ENCODE data around the gene KLF7.

The KLF7 gene

DNA sequence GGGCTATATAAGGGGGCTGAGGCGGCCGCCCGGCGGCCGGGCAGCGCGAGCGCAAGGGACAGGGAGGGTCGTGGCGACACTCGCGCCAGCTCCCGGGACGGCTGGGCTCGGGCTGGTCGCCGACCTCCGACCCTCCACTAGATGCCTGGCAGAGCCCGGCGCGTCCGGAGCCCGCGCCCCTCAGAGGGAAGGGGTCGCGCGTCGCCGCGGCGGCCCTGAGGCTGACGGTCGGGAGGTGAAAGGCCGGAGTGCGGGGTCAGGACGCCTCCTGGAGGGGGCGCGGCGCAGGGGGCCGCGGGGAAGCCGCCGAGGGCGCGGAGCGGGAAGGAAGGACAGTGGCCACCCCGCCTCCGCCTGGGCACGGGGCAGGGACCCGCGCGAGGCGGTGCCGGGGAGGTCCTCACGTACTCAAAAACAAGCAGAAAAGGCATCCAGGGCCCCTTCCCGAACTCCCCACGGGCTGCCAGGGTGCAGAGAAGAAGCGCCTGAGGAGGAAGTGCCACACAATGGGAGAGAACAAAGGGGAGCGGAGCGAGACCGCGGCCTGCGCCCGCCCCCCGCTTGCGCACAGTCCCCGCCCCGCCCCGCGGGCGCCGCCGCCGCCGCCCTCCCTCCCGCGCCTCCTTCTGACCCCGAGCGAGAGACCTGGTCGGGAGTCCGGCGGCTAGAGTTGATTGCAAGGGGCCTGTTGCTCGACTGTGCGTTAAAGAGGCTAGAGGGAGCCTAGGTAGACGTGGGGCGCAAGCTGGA lies 776 bp upstream of the KLF7 start:
- peak; percentile 8 to 76 for DNase-seq

DNA sequence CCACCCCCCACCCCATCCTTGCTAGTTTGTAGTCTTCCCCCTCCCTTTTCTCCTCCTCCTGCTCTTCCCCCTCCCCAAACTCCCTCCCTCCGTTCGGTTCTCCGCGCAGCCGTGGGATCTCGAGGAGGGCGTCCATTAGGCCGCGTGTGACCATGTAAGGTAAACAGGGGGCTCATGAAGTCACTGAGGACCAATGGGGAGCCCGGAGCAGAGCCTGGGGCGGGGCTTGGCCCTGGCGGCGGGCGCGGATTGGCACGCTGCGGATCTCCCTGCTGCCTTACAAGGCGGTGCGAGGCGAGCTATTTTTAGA lies 246 bp upstream of the KLF7 start:
- peak; percentile 96 to 99 for DNase-seq

DNA sequence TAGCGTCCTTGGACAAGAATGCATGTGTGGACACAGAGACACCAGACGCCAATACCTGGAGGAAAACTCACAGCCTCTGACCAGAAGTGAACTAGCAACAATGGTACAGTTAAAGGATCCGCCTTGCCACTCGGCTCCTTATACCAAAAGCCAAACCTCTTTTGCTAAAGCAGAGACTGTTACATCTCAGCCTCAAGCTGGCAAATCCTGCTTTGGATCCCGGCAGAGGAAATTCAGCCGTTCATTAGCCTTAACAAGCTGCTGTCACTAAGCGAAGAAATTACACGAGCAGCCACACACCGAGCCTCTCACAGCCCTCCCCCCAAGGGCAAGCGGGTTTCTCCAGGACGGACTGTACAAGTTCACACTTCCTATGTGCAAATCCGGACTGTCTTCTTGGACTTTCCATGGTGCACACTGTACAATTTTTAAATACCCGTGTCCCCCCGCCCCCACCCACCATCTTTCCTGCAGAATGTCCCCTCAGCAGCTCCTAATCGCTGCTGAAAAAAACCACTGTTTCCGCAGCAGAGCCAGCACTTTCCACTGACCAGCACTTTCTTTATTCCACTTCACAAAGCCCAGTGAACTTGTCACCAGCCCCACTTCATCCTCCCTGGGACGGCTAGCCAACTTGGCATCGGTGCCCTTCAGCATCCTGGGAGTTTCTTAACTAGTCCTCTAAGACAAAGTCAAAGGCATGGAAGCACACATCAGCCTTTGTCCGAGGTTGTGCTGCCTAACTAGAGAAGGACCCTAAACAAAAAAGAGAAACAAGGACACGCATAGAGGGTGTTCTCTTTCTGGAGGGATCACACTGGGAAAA lies 1.5 kb downstream of the KLF7 start:
- DNase-seq: peak in 1 of 2 experiments; percentile 74

DNA sequence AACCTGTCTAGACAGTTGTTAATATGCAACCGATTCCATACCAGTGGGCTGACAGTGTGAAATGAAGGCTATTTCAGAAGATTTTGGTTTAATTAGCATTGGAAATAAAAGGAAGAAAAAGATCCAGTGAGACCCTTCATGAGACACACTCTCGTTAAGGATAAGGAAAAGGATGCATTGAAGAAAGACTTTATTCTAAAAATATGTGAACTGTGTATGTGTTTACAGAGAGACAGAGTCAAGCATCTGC lies 2.1 kb downstream of the KLF7 start:
- DNase-seq: peak in 1 of 2 experiments; percentile 47

DNA sequence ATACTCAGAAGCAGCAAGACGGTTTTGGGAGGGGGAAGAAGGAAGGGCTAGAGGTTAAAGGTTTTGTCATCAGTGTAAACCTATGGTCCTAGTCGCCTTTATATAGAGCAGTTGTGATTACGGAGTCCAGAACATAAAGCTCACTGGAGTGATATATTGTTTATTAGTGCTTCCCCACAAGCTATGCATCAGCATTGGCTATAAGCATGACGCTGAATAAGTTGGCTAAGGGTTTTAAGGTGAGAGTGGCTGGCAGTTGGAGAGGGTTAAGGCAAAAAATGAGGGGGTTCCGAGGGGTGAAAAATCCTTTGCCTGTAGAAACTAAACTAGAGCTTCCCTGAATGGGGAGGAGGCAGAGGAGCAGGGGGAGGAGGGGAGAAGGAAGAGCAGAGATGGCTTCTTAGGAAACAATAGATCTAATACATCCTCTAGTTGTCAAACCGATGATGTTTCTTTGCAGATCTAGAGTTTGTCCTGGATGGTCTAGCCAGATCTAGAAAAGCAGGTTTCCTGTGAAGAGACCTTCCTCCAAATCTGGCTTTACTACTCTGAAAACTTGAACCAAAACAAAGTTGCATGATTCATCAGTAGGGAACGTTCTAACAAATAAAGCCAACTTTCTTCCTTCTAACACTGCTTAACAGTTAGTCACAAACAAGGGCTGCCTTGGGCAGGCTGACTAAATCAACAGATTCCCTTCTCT lies 2.5 kb downstream of the KLF7 start:
- no peak for DNase-seq

DNA sequence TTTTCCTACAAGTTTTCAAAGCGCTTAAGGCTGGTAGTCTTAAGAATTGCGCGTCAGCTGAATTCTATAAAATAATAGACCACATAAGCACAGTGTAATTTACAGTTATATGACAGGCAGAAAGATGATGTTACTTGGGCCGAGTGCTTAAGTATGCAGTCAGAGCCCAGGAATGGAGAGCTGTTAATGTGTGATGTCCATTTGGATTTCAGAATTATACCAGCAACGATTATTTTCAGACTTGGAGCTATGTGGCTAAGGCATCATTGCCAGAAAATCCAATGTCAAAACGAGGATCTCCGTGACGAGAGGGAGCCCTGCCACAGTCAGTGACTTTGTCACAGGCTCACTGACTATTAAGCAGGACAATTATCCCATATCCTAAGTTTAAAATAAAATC lies 3.4 kb downstream of the KLF7 start:
- no peak for DNase-seq

DNA sequence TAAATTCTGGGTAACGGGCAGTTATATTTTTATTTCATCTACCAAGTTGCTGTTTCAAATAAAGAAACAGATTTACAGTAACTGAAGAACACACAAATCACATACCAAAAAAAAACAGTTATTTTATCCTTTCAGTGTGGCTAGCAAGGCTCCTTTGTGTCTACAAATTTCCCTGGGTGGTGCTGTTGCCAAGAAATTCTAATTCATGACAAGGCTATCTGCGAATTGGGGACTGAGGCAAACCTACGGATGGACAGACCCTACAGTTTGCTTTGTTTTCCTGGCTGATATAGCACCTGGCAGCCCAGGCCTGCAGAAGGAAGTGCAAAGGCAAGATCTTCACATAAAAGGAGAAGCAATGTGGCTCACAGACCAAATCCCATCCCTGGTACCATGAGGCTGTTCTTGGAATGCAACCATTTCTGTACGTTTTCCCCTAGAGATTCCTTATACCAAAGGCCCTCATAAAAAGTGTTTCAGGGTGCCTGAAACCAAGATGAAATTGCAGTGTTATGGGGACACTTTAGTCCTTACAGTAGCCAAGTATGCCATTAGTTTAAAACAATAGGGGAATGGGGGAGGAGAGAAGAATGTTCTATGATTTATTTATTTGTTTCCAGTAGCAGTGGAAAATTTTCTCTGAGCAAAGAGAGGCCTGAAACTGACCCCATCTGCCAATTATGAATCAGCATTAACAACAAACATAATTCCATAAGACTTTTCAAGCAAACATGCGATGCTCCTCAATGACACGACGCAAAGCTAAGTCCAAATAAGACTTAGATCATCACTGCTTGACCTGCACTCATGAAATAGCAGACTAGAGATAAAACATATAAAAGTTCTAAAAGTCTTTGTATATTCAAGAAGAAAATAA lies 4.3 kb downstream of the KLF7 start:
- DNase-seq: peak in 1 of 2 experiments; percentile 20

DNA sequence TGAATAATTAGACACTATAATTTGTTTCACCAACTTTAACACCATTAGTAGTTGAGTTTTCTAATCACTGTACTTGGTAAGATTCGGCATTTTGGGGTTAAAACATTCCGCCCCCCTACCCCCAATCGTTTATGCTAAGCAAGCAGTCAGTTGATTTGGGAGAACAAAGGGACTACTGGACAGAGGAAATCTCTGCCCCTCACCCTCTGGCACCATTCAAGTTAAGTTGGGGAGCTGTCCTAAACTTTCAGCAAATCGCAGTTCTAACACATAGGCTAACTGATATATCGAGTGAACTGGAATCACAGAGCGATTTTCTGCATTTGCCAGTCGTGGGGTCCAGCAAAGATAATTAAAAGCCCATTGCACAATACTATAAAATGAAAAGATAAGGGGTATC lies 5.6 kb downstream of the KLF7 start:
- no peak for DNase-seq

DNA sequence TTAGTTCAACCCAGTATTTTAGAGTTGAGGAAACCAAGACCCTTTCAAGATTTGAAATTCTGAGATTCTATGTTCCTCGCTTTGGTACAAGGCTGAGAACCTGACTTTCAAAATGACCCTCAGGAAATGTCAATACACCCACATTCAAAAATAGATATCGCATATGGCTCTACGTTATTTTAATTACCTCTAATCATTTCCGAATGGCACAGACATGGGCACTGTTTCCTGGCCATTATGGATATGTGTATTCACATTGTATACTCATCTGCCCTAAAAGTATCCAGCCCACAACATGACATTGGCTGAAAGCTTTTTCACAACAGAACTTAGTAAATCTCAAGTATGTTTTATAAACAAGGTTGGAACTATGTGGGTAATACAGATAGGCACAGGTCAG lies 6.7 kb downstream of the KLF7 start:
- DNase-seq: no peak

DNA sequence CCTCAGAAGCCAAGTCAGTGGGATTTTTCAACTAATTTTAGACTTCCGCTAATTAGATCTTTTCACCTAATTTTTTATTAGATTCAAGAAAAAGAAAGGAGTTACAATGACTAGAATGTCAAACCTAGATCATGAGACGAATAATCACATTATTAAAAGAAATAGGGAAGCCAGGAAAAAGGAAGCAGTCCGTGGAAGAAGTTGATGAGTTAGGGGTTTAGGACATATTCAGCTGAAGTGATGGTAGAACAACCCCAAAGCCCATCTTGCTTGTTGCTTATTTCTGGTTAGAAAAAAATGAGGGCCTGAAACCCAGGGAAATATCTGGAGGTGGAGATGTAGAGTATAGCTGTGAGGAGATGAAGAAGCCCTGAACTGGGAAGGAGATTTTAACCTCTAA lies 8.0 kb downstream of the KLF7 start:
- no peak for DNase-seq

DNA sequence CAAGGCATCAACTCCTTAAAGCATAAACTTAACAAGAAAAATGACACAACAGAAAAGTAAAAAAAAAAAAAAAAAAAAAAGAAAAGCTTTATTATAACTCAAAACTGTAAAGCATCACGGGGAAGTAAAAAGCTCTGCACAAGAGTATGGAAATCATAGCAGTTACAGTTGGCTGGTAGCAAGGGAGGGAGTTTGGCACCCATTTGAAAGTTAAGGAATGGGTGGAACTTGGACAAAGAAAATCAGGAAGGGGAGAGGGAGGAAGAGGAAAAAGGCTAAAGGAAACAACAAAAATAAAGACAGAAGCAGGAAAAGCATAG lies 8.6 kb downstream of the KLF7 start:
- DNase-seq: no peak

DNA sequence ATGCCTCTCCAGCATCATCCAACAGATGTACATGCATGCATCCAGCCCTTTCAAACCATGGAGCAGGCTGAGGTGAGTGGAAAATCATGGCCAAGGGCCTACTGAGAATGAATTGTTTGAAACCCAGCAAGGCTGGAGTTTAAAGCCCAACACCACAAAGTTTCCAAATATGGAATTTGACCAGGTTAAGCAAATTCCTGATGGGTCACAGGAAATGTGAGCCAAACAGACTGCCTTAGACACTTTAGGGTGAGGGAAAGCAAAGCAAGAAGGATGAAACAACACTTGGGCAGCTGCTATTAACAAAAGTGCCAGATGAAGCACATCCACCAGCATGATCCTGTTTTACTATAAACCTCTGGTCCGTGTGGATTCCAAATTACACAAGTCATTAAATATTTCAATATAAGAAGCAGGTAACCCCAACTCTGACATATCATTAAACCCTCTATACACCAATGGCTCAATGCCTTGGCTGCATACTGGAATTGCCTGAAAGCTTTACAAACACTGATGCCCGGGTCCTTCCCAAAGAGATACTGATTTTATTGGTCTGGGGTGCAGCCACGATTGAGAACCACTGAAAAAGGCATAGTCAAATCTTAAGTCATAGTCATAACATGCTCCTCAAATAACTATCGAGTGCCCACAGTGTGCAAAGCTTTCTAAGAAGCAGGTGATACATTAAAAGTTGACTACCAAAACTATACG lies 9.1 kb downstream of the KLF7 start:
- DNase-seq: no peak

DNA sequence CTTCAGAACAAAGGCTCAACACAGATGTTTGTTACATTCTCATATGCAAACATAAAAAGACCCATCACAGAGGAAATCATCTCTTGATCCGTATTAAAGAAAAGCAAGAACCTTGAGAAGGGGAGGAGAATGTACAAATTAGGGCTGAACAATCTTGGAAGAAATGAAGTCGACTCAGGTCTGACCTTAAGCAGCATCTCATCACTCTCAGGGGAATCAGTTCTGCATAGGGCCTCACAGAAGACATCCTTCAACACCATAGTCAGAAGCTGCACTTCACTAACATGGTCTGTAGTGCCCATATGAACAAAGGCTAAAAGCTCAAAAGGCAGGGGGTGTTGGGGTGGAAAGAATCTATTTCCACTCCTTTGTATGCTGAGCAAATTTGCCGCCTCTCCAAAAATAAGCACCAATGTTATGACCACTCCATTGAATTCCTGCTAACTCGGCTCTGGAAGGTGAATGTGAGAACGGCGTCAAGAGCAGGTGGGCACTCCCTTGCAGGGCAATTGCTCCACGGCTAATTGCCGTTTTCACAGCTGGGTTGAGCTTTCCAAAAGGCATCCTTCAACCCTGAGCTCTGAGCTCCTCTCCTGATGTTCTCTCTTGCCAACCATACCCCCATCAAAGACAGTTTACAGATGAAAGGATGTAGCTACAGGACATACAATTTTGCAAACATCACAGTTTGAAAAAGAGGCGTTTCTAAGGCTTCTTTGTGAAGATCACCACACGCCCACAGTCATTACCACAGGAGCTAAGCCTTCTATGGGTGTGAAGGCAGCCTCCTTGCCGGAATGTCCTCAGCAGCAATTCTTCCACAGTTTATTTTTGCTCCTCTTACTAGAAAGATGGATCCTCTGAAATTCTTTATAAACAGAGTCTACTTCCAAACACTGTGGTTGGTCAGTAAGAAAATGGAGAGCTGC lies 10.0 kb downstream of the KLF7 start:
- no peak for DNase-seq

DNA sequence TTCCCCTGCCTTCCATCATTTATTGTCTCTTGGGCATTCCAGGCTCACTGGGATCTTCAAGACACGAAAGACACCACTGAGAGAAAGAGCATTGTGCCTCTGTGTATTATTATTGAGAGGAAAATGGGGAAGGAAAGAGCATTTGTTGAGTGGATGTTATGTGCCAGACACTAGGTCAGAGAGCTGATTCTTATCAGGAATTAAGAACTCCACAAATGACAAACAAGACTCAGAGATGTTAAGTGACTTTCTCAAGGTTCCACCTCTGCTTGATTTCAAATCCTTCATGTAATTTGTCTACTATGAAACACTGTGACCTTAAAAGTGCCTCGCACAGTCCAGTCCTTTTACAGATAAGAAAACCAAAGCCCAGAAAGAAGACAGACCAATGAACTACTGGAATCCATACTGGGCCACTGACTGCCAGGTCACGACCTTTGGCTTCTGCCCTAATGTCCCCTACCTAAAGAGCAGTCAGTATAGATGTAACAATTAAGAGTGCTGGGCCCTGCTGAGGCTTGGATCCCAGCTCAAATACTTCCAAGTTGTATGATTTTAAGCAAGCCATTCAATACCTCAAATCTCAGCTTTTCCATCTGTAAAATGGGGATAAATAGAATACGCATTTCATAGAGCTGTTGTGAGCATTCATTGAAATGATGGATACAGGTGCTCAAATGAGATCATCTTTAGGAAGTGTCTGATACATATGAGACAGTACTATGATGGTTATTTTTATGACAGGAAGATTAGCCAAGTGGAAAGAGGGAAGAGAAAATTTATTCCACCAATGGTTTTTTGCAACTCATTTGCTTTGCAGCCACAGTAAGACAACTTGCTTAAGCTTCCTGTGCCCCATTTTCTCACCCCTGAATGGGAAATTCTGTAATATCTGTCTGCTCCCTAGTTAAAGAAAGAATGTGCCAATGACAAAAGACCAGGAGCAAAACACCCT lies 10.9 kb downstream of the KLF7 start:
- no peak for DNase-seq

DNA sequence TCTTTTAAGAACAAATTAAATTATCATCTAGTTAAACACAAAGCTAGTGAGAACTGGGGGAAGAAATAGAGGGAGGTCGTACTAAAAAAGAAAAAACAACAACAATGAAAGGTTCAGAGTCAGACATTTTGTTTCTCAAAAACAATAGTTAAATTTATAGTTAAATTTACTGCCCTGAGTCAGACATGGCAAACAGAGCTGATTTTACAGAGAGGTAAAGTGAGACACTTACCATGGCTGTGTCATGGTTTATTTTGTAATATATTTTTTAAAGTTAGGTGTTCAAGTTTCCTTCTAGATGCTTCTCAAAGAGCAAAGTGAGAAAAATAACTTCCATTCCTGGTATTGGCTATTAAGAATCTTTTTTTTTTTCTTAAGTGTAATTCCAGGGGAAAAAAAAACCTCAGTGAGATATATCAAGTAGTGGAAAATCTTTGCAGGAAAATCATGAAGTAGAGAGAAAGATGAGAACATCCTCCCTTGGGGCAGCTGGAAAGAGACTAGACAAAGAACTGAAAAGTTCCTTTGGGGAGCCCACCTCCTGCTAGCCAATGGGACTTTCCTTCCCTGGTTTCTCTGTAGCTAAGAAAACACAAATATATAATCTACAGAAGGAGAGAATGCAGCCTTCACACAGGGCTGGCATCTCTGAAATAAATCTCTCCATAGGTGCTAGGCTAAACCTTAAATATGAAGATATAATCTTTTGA lies 12.3 kb downstream of the KLF7 start:
- no peak for DNase-seq

DNA sequence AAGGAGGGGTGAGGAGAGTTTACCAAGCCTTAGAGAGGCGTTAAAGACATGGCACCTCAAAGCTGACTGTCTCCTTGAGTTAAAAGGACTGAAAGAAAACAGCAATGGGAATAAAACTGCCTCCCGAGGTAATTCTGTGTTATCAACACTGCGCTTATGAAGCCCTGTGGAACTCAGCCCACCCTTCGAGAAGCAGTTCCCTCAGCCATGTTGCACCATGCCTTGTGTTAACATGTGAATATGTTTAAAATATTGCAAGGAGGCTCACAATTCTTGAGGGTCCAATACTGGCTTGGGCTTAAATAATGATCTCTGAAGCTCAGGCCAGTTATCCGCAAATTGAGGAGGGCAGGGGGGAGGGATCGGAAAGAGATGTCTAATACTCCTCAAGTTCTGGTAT lies 14.7 kb downstream of the KLF7 start:
- no peak for DNase-seq

DNA sequence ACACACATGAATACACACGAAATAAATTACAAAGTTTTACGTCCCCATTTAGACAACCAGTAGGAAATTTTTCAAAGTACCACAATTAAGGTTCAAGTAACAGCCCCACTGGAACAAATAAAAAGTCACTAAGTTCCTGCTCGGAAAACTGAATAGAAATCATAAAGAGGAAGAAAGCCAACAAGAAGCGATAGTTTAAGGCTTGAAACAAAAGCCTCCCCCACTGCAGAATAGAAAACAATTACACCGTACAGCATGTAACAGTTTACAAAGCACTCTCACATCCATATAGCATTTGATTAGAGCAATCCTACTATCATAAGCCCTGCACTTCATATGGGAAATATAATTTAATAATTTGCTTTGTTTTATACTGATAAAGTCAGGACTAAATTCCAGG lies 15.5 kb downstream of the KLF7 start:
- DNase-seq: no peak

DNA sequence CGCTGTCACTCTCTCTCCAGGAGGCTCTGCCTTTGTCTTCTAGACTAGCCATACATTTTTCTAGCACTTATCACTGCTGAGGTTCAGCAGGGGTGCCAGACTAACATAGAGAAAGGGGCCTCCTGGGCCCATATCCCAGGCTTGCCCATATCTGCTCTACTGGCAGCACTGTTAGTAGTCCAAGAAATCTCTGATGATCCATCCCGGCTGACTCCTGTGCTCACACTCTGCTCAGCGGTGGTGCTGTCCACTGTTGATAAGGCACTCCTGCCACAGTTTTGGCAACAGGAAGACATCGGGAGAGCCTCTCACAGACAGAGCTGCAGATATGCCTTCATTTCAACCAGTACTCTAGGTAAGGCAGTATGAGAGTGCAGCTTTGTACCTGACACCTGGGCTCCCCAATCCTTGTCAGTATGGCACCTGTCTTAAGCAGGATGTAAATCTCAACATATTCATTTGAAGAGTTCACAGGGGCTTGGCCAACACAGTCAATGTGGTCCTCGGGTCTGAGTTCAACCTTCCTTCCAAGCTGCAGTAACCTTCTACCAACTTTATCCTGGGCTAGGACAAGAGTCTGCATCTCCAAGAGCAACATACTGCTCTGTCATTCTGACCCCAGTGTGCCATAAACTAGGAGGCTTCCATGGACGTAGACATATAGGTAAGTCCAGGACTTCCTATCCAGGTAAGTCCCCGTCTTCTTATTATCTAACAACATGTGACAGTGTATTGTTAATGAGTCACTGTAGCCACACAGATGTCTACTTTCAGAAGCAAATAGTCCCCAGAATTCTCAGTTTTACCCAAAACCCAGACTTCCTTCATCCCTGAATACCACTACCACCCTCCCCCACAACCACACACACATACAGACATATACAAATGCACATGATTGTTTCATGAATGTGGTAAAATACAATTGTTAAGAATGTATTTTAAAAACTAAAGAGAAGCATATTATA lies 16.2 kb downstream of the KLF7 start:
- DNase-seq: no peak

DNA sequence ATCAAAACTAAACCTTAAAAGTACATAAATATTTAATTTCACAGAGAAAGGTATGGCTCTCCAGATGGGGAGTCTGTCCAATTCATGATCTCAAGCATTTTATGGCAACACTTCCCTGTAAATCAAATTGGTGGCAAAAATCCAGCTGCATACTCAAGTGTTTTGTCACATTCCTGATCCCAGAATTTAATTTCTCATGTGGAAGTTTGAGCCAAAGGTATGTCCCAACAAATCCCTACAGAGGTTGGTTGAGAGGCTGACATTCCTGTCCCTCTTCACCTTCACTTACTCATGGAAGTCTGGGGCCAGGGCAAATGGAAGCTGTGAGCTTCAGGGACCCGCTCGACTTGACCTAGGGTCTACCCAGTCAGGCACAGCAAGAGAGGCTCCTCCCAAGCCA lies 17.7 kb downstream of the KLF7 start:
- DNase-seq: no peak

Data from NCI-H526 (cell line).